ENCODE data around the gene UBFD1.

DNA sequence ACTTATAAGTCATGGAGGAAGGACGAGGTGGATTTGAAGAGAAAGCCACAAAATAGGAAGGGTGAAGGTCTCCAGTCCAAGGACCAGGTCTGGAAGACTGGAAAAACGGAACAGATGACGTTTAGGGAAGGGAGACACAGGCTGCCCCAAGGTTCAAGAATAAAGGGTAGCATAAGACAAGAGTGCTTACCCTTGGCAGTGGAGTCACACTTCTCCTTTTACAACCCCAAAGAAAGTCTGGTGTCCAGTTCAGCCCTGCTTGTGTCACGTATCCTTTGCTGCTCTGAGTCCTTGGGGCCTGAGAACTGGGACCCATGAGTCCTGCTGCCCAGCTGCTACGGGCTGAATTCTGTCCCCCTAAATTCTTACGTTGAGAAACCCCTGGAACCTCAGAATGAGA is 34.2 kb upstream of the UBFD1 start:
- TF ChIP-seq CTCF (IDR thresholded peaks at IDR 0.05) (no peak), POLR2A (IDR thresholded peaks at IDR 0.05) (no peak)
